ENCODE data around the gene ADAMTS5.

ADAMTS5 gene

GRCh38 chr21:26900980-26901379 is 65.9 kb downstream of the ADAMTS5 start:
- no peaks in the 10 kb centered on the region for H3K27me3 ChIP-seq (ENCODE audit: control insufficient read depth, insufficient read depth, low read length, poor library complexity, severe bottlenecking)
- H3K4me1 ChIP-seq (ENCODE audit: control insufficient read depth, insufficient read depth, low read length), result no peaks in the 10 kb centered on the region
- no peak overlapping the region for H3K27ac ChIP-seq (ENCODE audit: insufficient read depth, low read depth, low read length, poor library complexity, severe bottlenecking)
- no peaks in the 10 kb centered on the region for H3K9me3 ChIP-seq (ENCODE audit: control insufficient read depth, low read length)
- no peak overlapping the region for H3K4me3 ChIP-seq (ENCODE audit: insufficient read depth, low read depth, low read length)
- H3K36me3 ChIP-seq (ENCODE audit: control insufficient read depth, insufficient read depth, low read length), result no peaks in the 10 kb centered on the region
- WGBS, 2 experiments, result 88 to 96% methylated on average over 4 of the region's 4 CpGs

- Histone ChIP-seq H3K9me3 (ENCODE audit: control insufficient read depth, low read length) (no peaks in the 10 kb centered on the region), H3K4me1 (ENCODE audit: control insufficient read depth, insufficient read depth, low read length) (no peaks in the 10 kb centered on the region), H3K4me3 (ENCODE audit: insufficient read depth, low read depth, low read length) (no peak overlapping the region), H3K36me3 (ENCODE audit: control insufficient read depth, insufficient read depth, low read length) (no peaks in the 10 kb centered on the region), H3K27ac (ENCODE audit: insufficient read depth, low read depth, low read length, poor library complexity, severe bottlenecking) (no peak overlapping the region), H3K27me3 (ENCODE audit: control insufficient read depth, insufficient read depth, low read length, poor library complexity, severe bottlenecking) (no peaks in the 10 kb centered on the region)
- 100% methylated on average over 1 of the region's 1 CpG; no CpG with 5 or more reads in 1 of the 2 experiments for WGBS, 2 experiments
Measured at GRCh38 chr21:26892151-26892550, 74.7 kb downstream of the ADAMTS5 start.

GRCh38 chr21:26888931-26889330 is 78.0 kb downstream of the ADAMTS5 start:
- H3K9me3 ChIP-seq (ENCODE audit: control insufficient read depth, low read length), result no peaks in the 10 kb centered on the region
- H3K4me3 ChIP-seq (ENCODE audit: insufficient read depth, low read depth, low read length), result no peak overlapping the region
- no peaks in the 10 kb centered on the region for H3K4me1 ChIP-seq (ENCODE audit: control insufficient read depth, insufficient read depth, low read length)
- H3K27me3 ChIP-seq (ENCODE audit: control insufficient read depth, insufficient read depth, low read length, poor library complexity, severe bottlenecking), result no peaks in the 10 kb centered on the region
- H3K36me3 ChIP-seq (ENCODE audit: control insufficient read depth, insufficient read depth, low read length), result no peaks in the 10 kb centered on the region
- WGBS, 2 experiments, result 93 to 97% methylated on average over 5 of the region's 5 CpGs
- H3K27ac ChIP-seq (ENCODE audit: insufficient read depth, low read depth, low read length, poor library complexity, severe bottlenecking), result no peak overlapping the region

GRCh38 chr21:26888256-26888655 is 78.6 kb downstream of the ADAMTS5 start:
- no peaks in the 10 kb centered on the region for H3K9me3 ChIP-seq (ENCODE audit: control insufficient read depth, low read length)
- no peaks in the 10 kb centered on the region for H3K27me3 ChIP-seq (ENCODE audit: control insufficient read depth, insufficient read depth, low read length, poor library complexity, severe bottlenecking)
- no peak overlapping the region for H3K27ac ChIP-seq (ENCODE audit: insufficient read depth, low read depth, low read length, poor library complexity, severe bottlenecking)
- no peak overlapping the region for H3K4me3 ChIP-seq (ENCODE audit: insufficient read depth, low read depth, low read length)
- no peaks in the 10 kb centered on the region for H3K36me3 ChIP-seq (ENCODE audit: control insufficient read depth, insufficient read depth, low read length)
- no peaks in the 10 kb centered on the region for H3K4me1 ChIP-seq (ENCODE audit: control insufficient read depth, insufficient read depth, low read length)

GRCh38 chr21:26887251-26887650 is 79.6 kb downstream of the ADAMTS5 start:
- Histone ChIP-seq H3K36me3 (ENCODE audit: control insufficient read depth, insufficient read depth, low read length) (no peaks in the 10 kb centered on the region), H3K4me3 (ENCODE audit: insufficient read depth, low read depth, low read length) (no peak overlapping the region), H3K27ac (ENCODE audit: insufficient read depth, low read depth, low read length, poor library complexity, severe bottlenecking) (no peak overlapping the region), H3K27me3 (ENCODE audit: control insufficient read depth, insufficient read depth, low read length, poor library complexity, severe bottlenecking) (no peaks in the 10 kb centered on the region), H3K4me1 (ENCODE audit: control insufficient read depth, insufficient read depth, low read length) (no peaks in the 10 kb centered on the region), H3K9me3 (ENCODE audit: control insufficient read depth, low read length) (no peaks in the 10 kb centered on the region)
- WGBS, 2 experiments, result 88 to 91% methylated on average over 3 of the region's 3 CpGs

GRCh38 chr21:26884436-26884835 is 82.5 kb downstream of the ADAMTS5 start:
- H3K36me3 ChIP-seq (ENCODE audit: control insufficient read depth, insufficient read depth, low read length), result no peaks in the 10 kb centered on the region
- H3K4me1 ChIP-seq (ENCODE audit: control insufficient read depth, insufficient read depth, low read length), result no peaks in the 10 kb centered on the region
- no peaks in the 10 kb centered on the region for H3K27me3 ChIP-seq (ENCODE audit: control insufficient read depth, insufficient read depth, low read length, poor library complexity, severe bottlenecking)
- no peaks in the 10 kb centered on the region for H3K9me3 ChIP-seq (ENCODE audit: control insufficient read depth, low read length)
- no peak overlapping the region for H3K27ac ChIP-seq (ENCODE audit: insufficient read depth, low read depth, low read length, poor library complexity, severe bottlenecking)
- H3K4me3 ChIP-seq (ENCODE audit: insufficient read depth, low read depth, low read length), result no peak overlapping the region
- WGBS, 2 experiments, result 95 to 98% methylated on average over 1 to 2 of the region's 2 CpGs

GRCh38 chr21:26883768-26884167 is 83.1 kb downstream of the ADAMTS5 start:
- H3K4me1 ChIP-seq (ENCODE audit: control insufficient read depth, insufficient read depth, low read length), result no peaks in the 10 kb centered on the region
- 94 to 99% methylated on average over 2 of the region's 2 CpGs for WGBS, 2 experiments
- no peaks in the 10 kb centered on the region for H3K9me3 ChIP-seq (ENCODE audit: control insufficient read depth, low read length)
- H3K36me3 ChIP-seq (ENCODE audit: control insufficient read depth, insufficient read depth, low read length), result no peaks in the 10 kb centered on the region
- H3K27me3 ChIP-seq (ENCODE audit: control insufficient read depth, insufficient read depth, low read length, poor library complexity, severe bottlenecking), result no peaks in the 10 kb centered on the region
- H3K4me3 ChIP-seq (ENCODE audit: insufficient read depth, low read depth, low read length), result no peak overlapping the region
- no peak overlapping the region for H3K27ac ChIP-seq (ENCODE audit: insufficient read depth, low read depth, low read length, poor library complexity, severe bottlenecking)

- 77 to 88% methylated on average over 2 of the region's 4 CpGs for WGBS, 2 experiments
- Histone ChIP-seq H3K27ac (ENCODE audit: insufficient read depth, low read depth, low read length, poor library complexity, severe bottlenecking) (no peak overlapping the region), H3K4me1 (ENCODE audit: control insufficient read depth, insufficient read depth, low read length) (no peaks in the 10 kb centered on the region), H3K27me3 (ENCODE audit: control insufficient read depth, insufficient read depth, low read length, poor library complexity, severe bottlenecking) (no peaks in the 10 kb centered on the region), H3K9me3 (ENCODE audit: control insufficient read depth, low read length) (no peaks in the 10 kb centered on the region), H3K4me3 (ENCODE audit: insufficient read depth, low read depth, low read length) (no peak overlapping the region), H3K36me3 (ENCODE audit: control insufficient read depth, insufficient read depth, low read length) (no peaks in the 10 kb centered on the region)
Measured at GRCh38 chr21:26881504-26882228, 85.2 kb downstream of the ADAMTS5 start.

- Histone ChIP-seq H3K9me3 (ENCODE audit: control insufficient read depth, low read length) (no peaks in the 10 kb centered on the region), H3K4me3 (ENCODE audit: insufficient read depth, low read depth, low read length) (no peak overlapping the region), H3K27ac (ENCODE audit: insufficient read depth, low read depth, low read length, poor library complexity, severe bottlenecking) (no peak overlapping the region), H3K27me3 (ENCODE audit: control insufficient read depth, insufficient read depth, low read length, poor library complexity, severe bottlenecking) (no peaks in the 10 kb centered on the region), H3K36me3 (ENCODE audit: control insufficient read depth, insufficient read depth, low read length) (no peaks in the 10 kb centered on the region), H3K4me1 (ENCODE audit: control insufficient read depth, insufficient read depth, low read length) (no peaks in the 10 kb centered on the region)
- WGBS, 2 experiments, result 92% methylated on average over 4 to 6 of the region's 6 CpGs
Measured at GRCh38 chr21:26877018-26877417, 89.9 kb downstream of the ADAMTS5 start.

GRCh38 chr21:26874347-26874746 is 92.5 kb downstream of the ADAMTS5 start:
- 96 to 97% methylated on average over 1 of the region's 1 CpG for WGBS, 2 experiments
- H3K36me3 ChIP-seq (ENCODE audit: control insufficient read depth, insufficient read depth, low read length), result no peaks in the 10 kb centered on the region
- no peaks in the 10 kb centered on the region for H3K9me3 ChIP-seq (ENCODE audit: control insufficient read depth, low read length)
- no peak overlapping the region for H3K27ac ChIP-seq (ENCODE audit: insufficient read depth, low read depth, low read length, poor library complexity, severe bottlenecking)
- H3K4me1 ChIP-seq (ENCODE audit: control insufficient read depth, insufficient read depth, low read length), result no peaks in the 10 kb centered on the region
- H3K27me3 ChIP-seq (ENCODE audit: control insufficient read depth, insufficient read depth, low read length, poor library complexity, severe bottlenecking), result no peaks in the 10 kb centered on the region
- no peak overlapping the region for H3K4me3 ChIP-seq (ENCODE audit: insufficient read depth, low read depth, low read length)

All from ectodermal cell (in vitro differentiated cells).